Naive thymus-derived CD4-positive, alpha-beta T cell (primary cell): ENCODE data around the gene AP1B1. TPM values are rescaled to one million over a fixed set of nuclear protein-coding genes. Genes with fewer than 3 reads are reported as not detected.

Experiments used
- ATAC-seq: fragments of 150-1000 bp; cut with Tn5 transposase; 2 replicates; pipeline ENCODE4 v1.10.0; 2021; ENCODE audit warnings: mild to moderate bottlenecking, moderate library complexity
- CTCF ChIA-PET: fragments of 350-600 bp; sonication (Branson Sonifier 250); formaldehyde crosslinking; loops from one replicate; lab custom pipeline; 2021; ENCODE audit warnings: antibody characterized with exemption; lab: Charles Lee
- POLR2A ChIA-PET: fragments of 350-600 bp; sonication (Branson Sonifier 250); formaldehyde crosslinking; loops from one replicate; lab custom pipeline; 2021; ENCODE audit warnings: antibody characterized with exemption, inconsistent platforms; lab: Charles Lee
- DNase-seq, 9 donors: peaks; one replicate each; pipeline versions ENCODE4 v3.0.0 to v3.0.0-alpha.2; 2020 to 2022; ENCODE audit warnings: mixed read lengths in 1 of 9
- H3K27ac ChIP-seq: one replicate; pipeline ENCODE4 v1.7.0; 2013; ENCODE audit warnings: mild to moderate bottlenecking, low read depth, low read length, moderate library complexity
- H3K27me3 ChIP-seq, 2 donors: one replicate each; pipeline ENCODE4 v1.7.0; 2013; ENCODE audit warnings: low read length in 2 of 2, mild to moderate bottlenecking in 2 of 2, moderate library complexity in 2 of 2; ENCODE audit not compliant: control insufficient read depth in 2 of 2, insufficient read depth in 2 of 2
- H3K36me3 ChIP-seq, 3 experiments: 1 replicate in 2 of 3; 2 replicates in 1 of 3; pipeline ENCODE4 v1.7.0; 2013; ENCODE audit warnings: low read length in 3 of 3, mild to moderate bottlenecking in 3 of 3, moderate library complexity in 1 of 3; ENCODE audit not compliant: insufficient read depth in 3 of 3, control insufficient read depth in 2 of 3
- H3K4me1 ChIP-seq, 2 donors: one replicate each; pipeline ENCODE4 v1.7.0; 2013; ENCODE audit warnings: low read length in 2 of 2, mild to moderate bottlenecking in 2 of 2, moderate library complexity in 1 of 2; ENCODE audit not compliant: control insufficient read depth in 2 of 2, insufficient read depth in 2 of 2
- H3K4me3 ChIP-seq: 2 replicates; pipeline ENCODE4 v1.7.0; 2013; ENCODE audit warnings: mild to moderate bottlenecking, low read length
- H3K9me3 ChIP-seq, 3 experiments: 1 replicate in 2 of 3; 2 replicates in 1 of 3; pipeline ENCODE4 v1.7.0; 2013; ENCODE audit warnings: low read length in 3 of 3; ENCODE audit not compliant: control insufficient read depth in 2 of 3
- H3K27ac Mint-ChIP-seq, 9 donors: one replicate each; pipeline ENCODE4 v1.8.0; 2020 to 2022; ENCODE audit warnings: mixed read lengths in 9 of 9, mild to moderate bottlenecking in 8 of 9, moderate library complexity in 5 of 9, inconsistent platforms in 2 of 9
- H3K27me3 Mint-ChIP-seq, 5 donors: one replicate each; pipeline ENCODE4 v1.8.0; 2021 to 2022; ENCODE audit warnings: mixed read lengths in 5 of 5, mild to moderate bottlenecking in 1 of 5
- H3K36me3 Mint-ChIP-seq, 5 donors: one replicate each; pipeline ENCODE4 v1.8.0; 2020 to 2022; ENCODE audit warnings: mixed read lengths in 5 of 5, mild to moderate bottlenecking in 3 of 5, inconsistent platforms in 1 of 5
- H3K4me1 Mint-ChIP-seq, 7 donors: one replicate each; pipeline ENCODE4 v1.8.0; 2020 to 2022; ENCODE audit warnings: mixed read lengths in 7 of 7, mild to moderate bottlenecking in 3 of 7, inconsistent platforms in 1 of 7
- H3K4me3 Mint-ChIP-seq, 10 donors: one replicate each; pipeline ENCODE4 v1.8.0; 2020 to 2022; ENCODE audit warnings: mild to moderate bottlenecking in 10 of 10, mixed read lengths in 10 of 10, moderate library complexity in 6 of 10, inconsistent platforms in 2 of 10
- H3K9me3 Mint-ChIP-seq, 11 donors: one replicate each; pipeline ENCODE4 v1.8.0; 2020 to 2022; ENCODE audit warnings: mixed read lengths in 11 of 11, mild to moderate bottlenecking in 4 of 11, inconsistent platforms in 1 of 11, moderate library complexity in 1 of 11
- intact Hi-C, 2 donors: fragments of 100-400 bp; cut with micrococcal nuclease; formaldehyde crosslinking; loops; one replicate each; pipeline ENCODE4 v1.15.1; 2023
- polyA plus RNA-seq, 2 donors: library from polyadenylated mRNA; unstranded; fragments of 300-500 nt; fragmentation: Illumina TruSeq; gene quantifications; one replicate each; pipeline ENCODE4 v1.2.3, GENCODE V29; 2021
- total RNA-seq, 6 experiments: library from RNA in 5 of 6; stranded (reverse) in 5 of 6; gene quantifications; 1 replicate in 5 of 6; 2 replicates in 1 of 6; pipeline ENCODE4 v1.2.3 and lab custom pipeline; 2021 to 2026

Gene AP1B1
- total RNA-seq (10 to 100 TPM; 38.5 to 77.7 (median 45.8) TPM), polyA plus RNA-seq (10 to 100 TPM; 15.0 to 22.7 TPM), total RNA-seq (lab: John Stamatoyannopoulos, UW) (71.5 reads per million, percentile 78 among the genes with 10 or more reads in this experiment)

DNA sequence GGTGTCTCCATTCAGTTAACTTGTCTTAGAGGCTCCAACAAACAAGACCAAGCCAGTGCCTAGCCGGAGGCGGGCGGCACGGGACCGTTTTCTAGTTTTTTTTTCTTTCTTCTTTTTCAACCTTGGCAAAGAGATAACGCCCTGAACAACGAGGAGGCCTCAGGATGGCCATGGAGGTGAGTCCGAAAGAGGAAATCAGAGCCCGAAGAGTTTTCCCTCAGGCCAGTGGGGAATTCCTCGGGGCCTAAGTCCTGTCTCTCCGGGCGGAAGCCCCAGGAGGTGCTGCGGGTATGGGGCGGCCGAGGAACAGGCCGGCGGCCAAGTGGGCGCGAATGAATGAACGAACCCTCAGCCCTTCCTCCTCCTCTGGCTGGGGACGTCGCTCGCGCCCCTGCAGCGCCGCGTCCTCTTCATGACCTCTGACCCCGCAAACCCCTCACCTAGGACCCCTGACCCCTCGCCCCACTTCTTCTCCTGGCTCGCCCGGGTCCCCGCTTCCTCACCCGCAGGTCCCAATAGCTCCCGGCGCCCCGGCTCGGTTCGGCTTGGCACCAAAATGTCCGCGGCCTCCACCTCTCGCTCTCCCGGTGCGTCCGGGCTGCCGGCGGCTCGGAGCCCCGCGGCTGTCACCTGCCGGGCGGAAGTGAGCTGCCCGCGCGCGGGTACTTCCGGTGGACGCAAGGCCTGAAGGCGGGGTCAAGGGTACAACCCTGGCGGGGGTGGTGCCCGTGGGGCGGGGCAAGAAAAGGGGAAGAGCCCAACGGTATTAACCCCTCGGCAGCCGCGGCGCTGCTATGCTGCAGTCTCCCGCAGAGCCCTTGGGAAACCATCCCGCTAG, at the start of gene AP1B1:
AP1B1 (minus strand) TSS at position 650 of the 838 bp plus-strand sequence. CDS start 21,327 bp downstream, outside the sequence.
- ChIA-PET POLR2A (interaction anchor here (0.6 to 1.0 kb wide), 3 partner anchors 169 to 619 kb away, joined by 3 to 4 read pairs (median 3); no protein-coding TSS in a partner anchor), CTCF (no interaction called here)
- H3K4me3 ChIP-seq: peak within 1 kb of the TSS; percentile 87
- H3K4me3 Mint-ChIP-seq: peak within 1 kb of the TSS; percentile 91 to 96 (median 94)
- DNase-seq: peak; percentile 79 to 96 (median 86)
- H3K9me3 ChIP-seq: no peaks in the 10 kb centered on the region
- H3K36me3 ChIP-seq: peaks cover 0 to 7% (median 0%) of the 10 kb centered on the region in 3 experiments
- no peaks in the 10 kb centered on the region for H3K27me3 Mint-ChIP-seq
- peak within 1 kb of the TSS; percentile 73 for H3K27ac ChIP-seq
- ATAC-seq: peak; percentile 98
- H3K36me3 Mint-ChIP-seq: peaks cover 0 to 4% (median 2%) of the 10 kb centered on the region in 5 donors
- peaks cover 31 to 51% (median 48%) of the 10 kb centered on the region in 7 donors for H3K4me1 Mint-ChIP-seq
- intact Hi-C loops: loop anchor here (1.0 to 10.0 kb wide), 6 partner anchors 27 to 1204 kb away; partner anchors contain the start of genes THOC5 (in 2 of the 2), CHEK2 (in 1 of the 2), HSCB (in 1 of the 2) and PES1 (in 1 of the 2)
- H3K9me3 Mint-ChIP-seq: no peaks in the 10 kb centered on the region
- peaks cover 7 to 13% of the 10 kb centered on the region in 2 donors for H3K4me1 ChIP-seq
- peak within 1 kb of the TSS; percentile 87 to 97 (median 90) for H3K27ac Mint-ChIP-seq
- H3K27me3 ChIP-seq: no peaks in the 10 kb centered on the region

DNA sequence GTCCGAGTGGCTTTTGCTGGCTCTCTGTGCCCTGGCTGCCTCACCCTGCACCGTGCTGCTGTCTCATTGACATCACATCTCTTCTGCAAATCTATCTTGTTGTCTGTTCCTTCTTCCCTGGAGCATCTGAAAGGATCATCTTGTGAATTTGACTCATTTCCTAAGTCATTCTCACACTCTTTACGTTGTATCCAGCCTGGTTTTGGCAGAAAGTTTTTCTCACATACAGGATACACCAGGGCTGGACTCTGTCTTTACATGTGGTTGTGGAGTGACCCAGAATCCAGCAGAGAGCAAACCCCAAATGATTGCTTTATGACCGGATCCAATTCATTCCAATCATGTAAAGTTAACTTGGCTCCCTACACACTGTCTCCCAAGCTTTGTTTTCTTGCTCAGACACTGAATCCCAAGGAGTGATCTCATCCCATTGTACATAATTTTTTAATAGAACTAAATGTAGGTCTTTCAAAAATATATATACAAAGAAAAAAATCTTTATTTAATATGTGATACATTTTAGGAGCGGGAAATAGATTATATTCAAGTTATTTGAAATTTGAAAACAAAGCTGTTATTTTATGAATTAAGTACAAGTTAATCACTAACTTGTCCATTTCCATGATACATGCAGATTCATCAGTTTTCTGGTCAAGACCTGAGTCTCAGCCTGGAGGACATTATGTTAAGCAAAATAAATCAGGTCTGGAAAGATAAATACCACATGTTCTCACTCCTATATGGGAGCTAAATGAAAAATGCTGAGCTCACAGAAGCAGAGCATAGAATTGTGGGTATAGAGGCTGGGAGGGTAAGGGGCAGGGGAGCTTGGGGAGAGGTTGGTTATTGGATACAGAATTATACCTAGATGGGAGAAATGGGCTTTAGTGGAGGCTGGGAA, 47.1 kb upstream of the AP1B1 start:
- H3K27ac Mint-ChIP-seq: no peak overlapping the region

DNA sequence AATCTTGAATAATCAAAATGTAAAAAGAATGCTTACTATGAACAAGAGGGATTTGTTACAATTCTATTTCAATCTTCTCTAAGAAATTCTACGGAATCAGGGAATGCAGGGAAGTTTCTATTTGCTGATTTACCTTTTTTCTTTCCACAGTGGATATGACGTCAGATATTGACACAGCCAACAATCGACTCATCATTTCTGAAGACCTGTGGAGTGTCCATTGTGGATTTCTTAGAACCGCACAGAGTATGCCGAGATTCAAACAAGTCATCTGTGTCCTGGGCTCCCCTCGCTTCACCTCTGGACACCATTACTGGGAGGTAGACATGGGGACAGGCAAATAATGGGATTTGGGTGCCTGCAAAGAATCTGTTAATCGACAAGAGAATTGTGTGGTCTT, 45.9 kb upstream of the AP1B1 start:
- DNase-seq (no peak), ATAC-seq (no peak)
- H3K27ac Mint-ChIP-seq: no peak overlapping the region
- no peaks in the 10 kb centered on the region for H3K9me3 ChIP-seq
- no peak overlapping the region for H3K4me3 Mint-ChIP-seq
- POLR2A ChIA-PET: no interaction called here
- H3K4me1 ChIP-seq: no peaks in the 10 kb centered on the region
- peaks cover 6 to 47% (median 22%) of the 10 kb centered on the region in 5 donors for H3K27me3 Mint-ChIP-seq
- no peaks in the 10 kb centered on the region for H3K36me3 Mint-ChIP-seq
- H3K4me3 ChIP-seq: no peak overlapping the region
- no peaks in the 10 kb centered on the region for H3K36me3 ChIP-seq
- no peaks in the 10 kb centered on the region for H3K9me3 Mint-ChIP-seq
- H3K4me1 Mint-ChIP-seq: no peaks in the 10 kb centered on the region
- no peaks in the 10 kb centered on the region for H3K27me3 ChIP-seq
- CTCF ChIA-PET: no interaction called here
- intact Hi-C loops: no loop called here
- H3K27ac ChIP-seq: no peak overlapping the region

More for the DNA sequence above, 47.1 kb upstream of the AP1B1 start:
- H3K4me3 ChIP-seq: no peak overlapping the region
- H3K4me1 ChIP-seq: no peaks in the 10 kb centered on the region
- POLR2A ChIA-PET: no interaction called here
- Mint-ChIP-seq H3K36me3 (peaks cover 0 to 3% (median 0%) of the 10 kb centered on the region in 5 donors), H3K4me1 (no peaks in the 10 kb centered on the region), H3K9me3 (no peaks in the 10 kb centered on the region), H3K27me3 (peaks cover 6 to 39% (median 22%) of the 10 kb centered on the region in 5 donors), H3K4me3 (peak overlapping the region in 1 of 10 donors; percentile 8)
- no peaks in the 10 kb centered on the region for H3K36me3 ChIP-seq
- no peak for DNase-seq
- no peak overlapping the region for H3K27ac ChIP-seq
- no peaks in the 10 kb centered on the region for H3K9me3 ChIP-seq
- no peaks in the 10 kb centered on the region for H3K27me3 ChIP-seq
- CTCF ChIA-PET: no interaction called here
- intact Hi-C loops: no loop called here
- no peak for ATAC-seq

- no peak overlapping the region for H3K4me3 Mint-ChIP-seq
- ChIA-PET POLR2A (no interaction called here), CTCF (no interaction called here)
- Histone ChIP-seq H3K36me3 (no peaks in the 10 kb centered on the region), H3K4me3 (no peak overlapping the region), H3K9me3 (no peaks in the 10 kb centered on the region), H3K27ac (no peak overlapping the region), H3K27me3 (no peaks in the 10 kb centered on the region), H3K4me1 (no peaks in the 10 kb centered on the region)
- no peaks in the 10 kb centered on the region for H3K36me3 Mint-ChIP-seq
- H3K9me3 Mint-ChIP-seq: no peaks in the 10 kb centered on the region
- peaks cover 6 to 51% (median 22%) of the 10 kb centered on the region in 5 donors for H3K27me3 Mint-ChIP-seq
- no peak overlapping the region for H3K27ac Mint-ChIP-seq
- intact Hi-C loops: no loop called here
- no peaks in the 10 kb centered on the region for H3K4me1 Mint-ChIP-seq
- ATAC-seq: no peak
- no peak for DNase-seq
Observed at GRCh38 chr22:29433856-29434255, 45.5 kb upstream of the AP1B1 start.

- Histone ChIP-seq H3K4me3 (no peak overlapping the region), H3K27ac (no peak overlapping the region), H3K9me3 (no peaks in the 10 kb centered on the region), H3K4me1 (no peaks in the 10 kb centered on the region), H3K36me3 (no peaks in the 10 kb centered on the region), H3K27me3 (no peaks in the 10 kb centered on the region)
- no peaks in the 10 kb centered on the region for H3K4me1 Mint-ChIP-seq
- no peak overlapping the region for H3K4me3 Mint-ChIP-seq
- intact Hi-C loops: no loop called here
- DNase-seq (no peak), ATAC-seq (no peak)
- peaks cover 0 to 1% (median 0%) of the 10 kb centered on the region in 11 donors for H3K9me3 Mint-ChIP-seq
- CTCF ChIA-PET: no interaction called here
- H3K36me3 Mint-ChIP-seq: no peaks in the 10 kb centered on the region
- POLR2A ChIA-PET: no interaction called here
- H3K27ac Mint-ChIP-seq: no peak overlapping the region
- H3K27me3 Mint-ChIP-seq: peaks cover 7 to 56% (median 22%) of the 10 kb centered on the region in 5 donors
Observed at GRCh38 chr22:29431986-29432385, 43.6 kb upstream of the AP1B1 start.

- H3K9me3 Mint-ChIP-seq: peaks cover 0 to 1% (median 0%) of the 10 kb centered on the region in 11 donors
- DNase-seq (no peak), ATAC-seq (no peak)
- no peak overlapping the region for H3K27ac Mint-ChIP-seq
- no peaks in the 10 kb centered on the region for H3K36me3 ChIP-seq
- no peaks in the 10 kb centered on the region for H3K4me1 Mint-ChIP-seq
- no peaks in the 10 kb centered on the region for H3K36me3 Mint-ChIP-seq
- H3K27ac ChIP-seq: no peak overlapping the region
- CTCF ChIA-PET: no interaction called here
- intact Hi-C loops: no loop called here
- POLR2A ChIA-PET: interaction anchor here (0.6 kb wide), 1 partner anchor 32 kb away, joined by 4 read pairs; no protein-coding TSS in a partner anchor
- no peak overlapping the region for H3K4me3 ChIP-seq
- no peaks in the 10 kb centered on the region for H3K4me1 ChIP-seq
- H3K4me3 Mint-ChIP-seq: no peak overlapping the region
- no peaks in the 10 kb centered on the region for H3K9me3 ChIP-seq
- H3K27me3 ChIP-seq: no peaks in the 10 kb centered on the region
- peaks cover 3 to 38% (median 7%) of the 10 kb centered on the region in 5 donors for H3K27me3 Mint-ChIP-seq
Observed at GRCh38 chr22:29427176-29427760, 38.9 kb upstream of the AP1B1 start.
